ENCODE data around the gene CAMSAP2.
"Not testable (repeated sequence)": the region's sequence is repeated elsewhere in the genome, so short reads cannot be mapped to it uniquely, and the experiment has no call there.

The CAMSAP2 gene

DNA sequence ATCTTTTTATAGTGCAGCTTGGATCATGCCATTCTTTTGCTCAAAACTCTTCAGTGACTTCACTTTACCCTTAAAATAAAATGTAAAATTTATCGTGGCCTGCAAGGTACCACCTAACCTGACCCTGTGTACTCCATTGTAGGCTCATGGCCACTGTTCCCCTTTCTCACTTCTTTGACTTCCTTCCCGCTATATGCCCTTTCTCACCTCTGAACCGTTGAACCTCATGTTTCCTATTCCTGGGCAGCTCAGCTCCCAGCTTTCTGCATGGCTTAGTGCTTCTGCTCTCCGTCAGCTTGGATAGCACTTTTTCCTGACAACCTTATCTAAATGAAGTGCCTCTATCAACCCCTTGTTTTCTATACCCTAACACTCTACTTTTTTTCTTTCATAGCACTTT lies 73.0 kb downstream of the CAMSAP2 start:
- Histone ChIP-seq H3K9me3 (ENCODE audit: low read length) (no peaks in the 10 kb centered on the region), H3K79me2 (ENCODE audit: insufficient read depth, low read length) (no peaks in the 10 kb centered on the region), H3F3A (ENCODE audit: insufficient read depth, low read length) (no peaks in the 10 kb centered on the region), H3K27ac (ENCODE audit: low read depth, low read length, poor library complexity, severe bottlenecking) (no peak overlapping the region), H2AFZ (ENCODE audit: low read length) (no peak overlapping the region), H3K9ac (ENCODE audit: low read length) (no peak overlapping the region), H3K4me3 (ENCODE audit: low read depth, low read length, poor library complexity, severe bottlenecking) (no peak overlapping the region), H4K20me1 (ENCODE audit: insufficient read depth, low read length) (no peaks in the 10 kb centered on the region), H3K27me3 (ENCODE audit: insufficient read depth, low read length) (no peaks in the 10 kb centered on the region), H3K36me3 (ENCODE audit: insufficient read depth, low read length) (no peaks in the 10 kb centered on the region), H3K9me2 (ENCODE audit: low read depth, low read length) (no peaks in the 10 kb centered on the region), H3K4me1 (ENCODE audit: insufficient read depth, low read length, severe bottlenecking) (no peaks in the 10 kb centered on the region), H3K4me2 (ENCODE audit: low read length) (no peak overlapping the region)
- TF ChIP-seq EZH2 (IDR thresholded peaks at IDR 0.05; ENCODE audit: borderline replicate concordance, low read length): no peak
- TF ChIP-seq, protein P1, sequence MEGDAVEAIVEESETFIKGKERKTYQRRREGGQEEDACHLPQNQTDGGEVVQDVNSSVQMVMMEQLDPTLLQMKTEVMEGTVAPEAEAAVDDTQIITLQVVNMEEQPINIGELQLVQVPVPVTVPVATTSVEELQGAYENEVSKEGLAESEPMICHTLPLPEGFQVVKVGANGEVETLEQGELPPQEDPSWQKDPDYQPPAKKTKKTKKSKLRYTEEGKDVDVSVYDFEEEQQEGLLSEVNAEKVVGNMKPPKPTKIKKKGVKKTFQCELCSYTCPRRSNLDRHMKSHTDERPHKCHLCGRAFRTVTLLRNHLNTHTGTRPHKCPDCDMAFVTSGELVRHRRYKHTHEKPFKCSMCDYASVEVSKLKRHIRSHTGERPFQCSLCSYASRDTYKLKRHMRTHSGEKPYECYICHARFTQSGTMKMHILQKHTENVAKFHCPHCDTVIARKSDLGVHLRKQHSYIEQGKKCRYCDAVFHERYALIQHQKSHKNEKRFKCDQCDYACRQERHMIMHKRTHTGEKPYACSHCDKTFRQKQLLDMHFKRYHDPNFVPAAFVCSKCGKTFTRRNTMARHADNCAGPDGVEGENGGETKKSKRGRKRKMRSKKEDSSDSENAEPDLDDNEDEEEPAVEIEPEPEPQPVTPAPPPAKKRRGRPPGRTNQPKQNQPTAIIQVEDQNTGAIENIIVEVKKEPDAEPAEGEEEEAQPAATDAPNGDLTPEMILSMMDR (IDR thresholded peaks at IDR 0.05; ENCODE audit: low read length): no peak

DNA sequence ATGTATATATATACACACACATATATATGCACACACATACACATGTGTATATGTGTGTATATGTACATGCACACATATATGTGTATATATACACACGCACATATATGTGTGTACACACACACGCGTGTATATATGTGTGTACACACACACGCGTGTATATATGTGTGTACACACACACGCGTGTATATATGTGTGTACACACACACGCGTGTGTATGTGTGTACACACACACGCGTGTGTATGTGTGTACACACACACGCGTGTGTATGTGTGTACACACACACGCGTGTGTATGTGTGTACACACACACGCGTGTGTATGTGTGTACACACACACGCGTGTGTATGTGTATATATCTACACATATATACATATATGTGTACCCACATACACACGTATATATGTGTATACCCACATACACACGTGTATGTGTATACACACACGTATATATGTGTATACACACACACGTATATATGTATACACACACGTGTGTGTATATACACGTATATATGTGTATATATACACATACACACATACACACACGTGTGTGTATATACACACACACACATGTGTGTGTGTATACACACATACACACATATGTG lies 78.0 kb downstream of the CAMSAP2 start:
- not testable (repeated sequence) for H3K4me3 ChIP-seq (ENCODE audit: low read depth, low read length, poor library complexity, severe bottlenecking); H3K4me2 ChIP-seq (ENCODE audit: low read length); H3K9ac ChIP-seq (ENCODE audit: low read length); H4K20me1 ChIP-seq (ENCODE audit: insufficient read depth, low read length); H3K9me3 ChIP-seq (ENCODE audit: low read length); H3K4me1 ChIP-seq (ENCODE audit: insufficient read depth, low read length, severe bottlenecking); H2AFZ ChIP-seq (ENCODE audit: low read length); H3K36me3 ChIP-seq (ENCODE audit: insufficient read depth, low read length); H3K27me3 ChIP-seq (ENCODE audit: insufficient read depth, low read length); H3K9me2 ChIP-seq (ENCODE audit: low read depth, low read length); H3K79me2 ChIP-seq (ENCODE audit: insufficient read depth, low read length); H3K27ac ChIP-seq (ENCODE audit: low read depth, low read length, poor library complexity, severe bottlenecking); H3F3A ChIP-seq (ENCODE audit: insufficient read depth, low read length)

GRCh38 chr1:200818248-200818647 lies 79.6 kb downstream of the CAMSAP2 start:
- H2AFZ ChIP-seq (ENCODE audit: low read length): no peak overlapping the region
- H3K9me2 ChIP-seq (ENCODE audit: low read depth, low read length): no peaks in the 10 kb centered on the region
- no peaks in the 10 kb centered on the region for H3K79me2 ChIP-seq (ENCODE audit: insufficient read depth, low read length)
- no peaks in the 10 kb centered on the region for H3F3A ChIP-seq (ENCODE audit: insufficient read depth, low read length)
- no peaks in the 10 kb centered on the region for H3K4me1 ChIP-seq (ENCODE audit: insufficient read depth, low read length, severe bottlenecking)
- no peaks in the 10 kb centered on the region for H3K27me3 ChIP-seq (ENCODE audit: insufficient read depth, low read length)
- no peak overlapping the region for H3K4me3 ChIP-seq (ENCODE audit: low read depth, low read length, poor library complexity, severe bottlenecking)
- TF ChIP-seq, protein P1 (IDR thresholded peaks at IDR 0.05; ENCODE audit: low read length): no peak
- no peak for TF ChIP-seq EZH2 (IDR thresholded peaks at IDR 0.05; ENCODE audit: borderline replicate concordance, low read length)
- no peak overlapping the region for H3K9ac ChIP-seq (ENCODE audit: low read length)
- H4K20me1 ChIP-seq (ENCODE audit: insufficient read depth, low read length): no peaks in the 10 kb centered on the region
- no peaks in the 10 kb centered on the region for H3K36me3 ChIP-seq (ENCODE audit: insufficient read depth, low read length)
- H3K4me2 ChIP-seq (ENCODE audit: low read length): no peak overlapping the region
- H3K9me3 ChIP-seq (ENCODE audit: low read length): no peaks in the 10 kb centered on the region
- H3K27ac ChIP-seq (ENCODE audit: low read depth, low read length, poor library complexity, severe bottlenecking): no peak overlapping the region

DNA sequence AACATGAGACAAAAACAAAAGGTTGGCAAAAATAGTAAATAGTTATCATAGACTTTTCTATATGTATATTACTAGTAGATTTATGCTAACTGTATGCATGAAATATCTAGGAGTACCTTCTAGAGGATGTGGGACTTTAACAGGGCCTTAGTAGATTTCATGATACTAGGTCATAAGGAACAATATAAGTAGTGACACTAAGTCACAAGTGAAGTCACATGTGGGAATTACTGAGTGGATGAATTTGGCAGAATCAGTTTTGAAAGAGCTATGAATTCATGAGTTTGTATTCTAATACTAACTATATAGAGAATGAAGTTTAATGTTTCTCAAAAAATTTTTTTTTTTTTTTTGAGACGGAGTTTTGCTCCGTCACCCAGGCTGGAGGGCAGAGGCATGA lies 81.0 kb downstream of the CAMSAP2 start:
- Histone ChIP-seq H2AFZ (ENCODE audit: low read length) (no peak overlapping the region), H3K9me2 (ENCODE audit: low read depth, low read length) (no peaks in the 10 kb centered on the region), H3K79me2 (ENCODE audit: insufficient read depth, low read length) (no peaks in the 10 kb centered on the region), H3K27me3 (ENCODE audit: insufficient read depth, low read length) (no peaks in the 10 kb centered on the region), H4K20me1 (ENCODE audit: insufficient read depth, low read length) (no peaks in the 10 kb centered on the region), H3K4me1 (ENCODE audit: insufficient read depth, low read length, severe bottlenecking) (no peaks in the 10 kb centered on the region), H3K4me3 (ENCODE audit: low read depth, low read length, poor library complexity, severe bottlenecking) (no peak overlapping the region), H3K9me3 (ENCODE audit: low read length) (no peaks in the 10 kb centered on the region), H3K4me2 (ENCODE audit: low read length) (no peak overlapping the region), H3K27ac (ENCODE audit: low read depth, low read length, poor library complexity, severe bottlenecking) (no peak overlapping the region), H3K36me3 (ENCODE audit: insufficient read depth, low read length) (no peaks in the 10 kb centered on the region), H3F3A (ENCODE audit: insufficient read depth, low read length) (no peaks in the 10 kb centered on the region), H3K9ac (ENCODE audit: low read length) (no peak overlapping the region)
- no peak for TF ChIP-seq EZH2 (IDR thresholded peaks at IDR 0.05; ENCODE audit: borderline replicate concordance, low read length)
- TF ChIP-seq, protein P1 (IDR thresholded peaks at IDR 0.05; ENCODE audit: low read length): no peak
